Astrocyte (in vitro differentiated cells and primary cell): ENCODE results near the gene PPFIA3. TPM values are rescaled to one million over a fixed set of nuclear protein-coding genes. Genes with fewer than 3 reads are reported as not detected.

Source experiments
- DNase-seq: peaks from one replicate; pipeline ENCODE4 v3.0.0-alpha.2; 2010; ENCODE audit warnings: low read depth
- FAIRE-seq: peaks from 2 replicates; lab custom pipeline; 2011; peaks lifted over from hg19 to GRCh38; lab: Jason Lieb, UNC
- H2AFZ ChIP-seq: 2 replicates; pipeline ENCODE4 v1.6.0; 2012; ENCODE audit warnings: low read depth, low read length, inconsistent platforms
- H3K27ac ChIP-seq: 2 replicates; pipeline ENCODE4 v1.5.1; 2011; ENCODE audit warnings: low read depth, low read length, inconsistent platforms
- H3K27me3 ChIP-seq: 2 replicates; pipeline ENCODE4 v1.6.0; 2011; ENCODE audit warnings: low read length, inconsistent platforms; ENCODE audit not compliant: insufficient read depth
- H3K36me3 ChIP-seq: 2 replicates; pipeline ENCODE4 v1.5.1; 2011; ENCODE audit warnings: low read length, inconsistent platforms; ENCODE audit not compliant: insufficient read depth
- H3K4me1 ChIP-seq: 2 replicates; pipeline ENCODE4 v1.5.1; 2011; ENCODE audit warnings: low read length, inconsistent platforms; ENCODE audit not compliant: insufficient read depth
- H3K4me2 ChIP-seq: 2 replicates; pipeline ENCODE4 v1.6.0; 2012; ENCODE audit warnings: low read length, inconsistent platforms
- H3K4me3 ChIP-seq: 2 replicates; pipeline ENCODE4 v1.5.1; 2011; ENCODE audit warnings: low read depth, mild to moderate bottlenecking, low read length, inconsistent platforms; ENCODE audit not compliant: insufficient read depth
- H3K79me2 ChIP-seq: 2 replicates; pipeline ENCODE4 v1.6.0; 2012; ENCODE audit warnings: mild to moderate bottlenecking, low read length, inconsistent platforms; ENCODE audit not compliant: insufficient read depth
- H3K9ac ChIP-seq: 2 replicates; pipeline ENCODE4 v1.6.0; 2012; ENCODE audit warnings: mild to moderate bottlenecking, low read length, inconsistent platforms
- H3K9me3 ChIP-seq: 2 replicates; pipeline ENCODE4 v1.5.1; 2012; ENCODE audit warnings: low read depth, mild to moderate bottlenecking, low read length, inconsistent platforms; ENCODE audit not compliant: insufficient read depth
- H4K20me1 ChIP-seq: 2 replicates; pipeline ENCODE4 v1.6.0; 2012; ENCODE audit warnings: low read length, inconsistent platforms; ENCODE audit not compliant: insufficient read depth
- H3K27ac Mint-ChIP-seq: one replicate; pipeline ENCODE4 v1.8.0; 2021; ENCODE audit warnings: mild to moderate bottlenecking, mixed read lengths; ENCODE audit not compliant: unreplicated experiment
- H3K27me3 Mint-ChIP-seq: one replicate; pipeline ENCODE4 v1.8.0; 2021; ENCODE audit warnings: low read depth, mixed read lengths; ENCODE audit not compliant: unreplicated experiment
- H3K36me3 Mint-ChIP-seq: one replicate; pipeline ENCODE4 v1.8.0; 2021; ENCODE audit warnings: low read depth, mixed read lengths; ENCODE audit not compliant: unreplicated experiment
- H3K4me1 Mint-ChIP-seq: one replicate; pipeline ENCODE4 v1.8.0; 2021; ENCODE audit warnings: low read depth, mixed read lengths; ENCODE audit not compliant: unreplicated experiment
- H3K4me3 Mint-ChIP-seq: one replicate; pipeline ENCODE4 v1.8.0; 2021; ENCODE audit warnings: mild to moderate bottlenecking, moderate library complexity, mixed read lengths; ENCODE audit not compliant: unreplicated experiment
- H3K9me3 Mint-ChIP-seq: one replicate; pipeline ENCODE4 v1.8.0; 2021; ENCODE audit warnings: mild to moderate bottlenecking, mixed read lengths; ENCODE audit not compliant: unreplicated experiment
- EZH2 ChIP-seq: IDR thresholded peaks from 2 replicates; pipeline ENCODE4 v1.6.1; 2012; ENCODE audit warnings: mild to moderate bottlenecking, low read length, inconsistent platforms; ENCODE audit not compliant: insufficient read depth
- total RNA-seq: library from RNA; stranded (reverse); gene quantifications from 2 replicates; pipeline ENCODE4 v1.2.1, GENCODE V29; 2021
- TF ChIP-seq, protein P1 (sequence below): IDR thresholded peaks from 2 replicates; pipeline ENCODE4 v1.5.1; 2011; ENCODE audit warnings: low read depth, mild to moderate bottlenecking, inconsistent platforms, low read length, moderate library complexity; ENCODE audit not compliant: insufficient read depth

The PPFIA3 gene
- total RNA-seq, 1 donor from 2014 or later = 9.2 TPM

GRCh38 chr19:49118565-49119410 is 556 bp upstream of the PPFIA3 start, which contains the start of gene C19orf73:
TSS of gene C19orf73 (minus strand) at chr19:49119143. CDS start at chr19:49119022, 121 bp downstream.
- DNase-seq = peak; percentile 75
- no peaks in the 10 kb centered on the region for H3K9me3 ChIP-seq
- H3K9me3 Mint-ChIP-seq = no peaks in the 10 kb centered on the region
- H4K20me1 ChIP-seq = peaks cover 23% of the 10 kb centered on the region
- H3K36me3 ChIP-seq = no peaks in the 10 kb centered on the region
- peak within 1 kb of the TSS; percentile 94 for H3K4me2 ChIP-seq
- peaks cover 15% of the 10 kb centered on the region for H3K4me1 ChIP-seq
- no peaks in the 10 kb centered on the region for H3K79me2 ChIP-seq
- H3K4me3 ChIP-seq = peak within 1 kb of the TSS; percentile 72
- H3K4me1 Mint-ChIP-seq = peaks cover 8% of the 10 kb centered on the region
- peak within 1 kb of the TSS; percentile 87 for H3K4me3 Mint-ChIP-seq
- H3K27me3 Mint-ChIP-seq = peaks cover 16% of the 10 kb centered on the region
- H3K27me3 ChIP-seq = peaks cover 8% of the 10 kb centered on the region
- TF ChIP-seq, protein P1, sequence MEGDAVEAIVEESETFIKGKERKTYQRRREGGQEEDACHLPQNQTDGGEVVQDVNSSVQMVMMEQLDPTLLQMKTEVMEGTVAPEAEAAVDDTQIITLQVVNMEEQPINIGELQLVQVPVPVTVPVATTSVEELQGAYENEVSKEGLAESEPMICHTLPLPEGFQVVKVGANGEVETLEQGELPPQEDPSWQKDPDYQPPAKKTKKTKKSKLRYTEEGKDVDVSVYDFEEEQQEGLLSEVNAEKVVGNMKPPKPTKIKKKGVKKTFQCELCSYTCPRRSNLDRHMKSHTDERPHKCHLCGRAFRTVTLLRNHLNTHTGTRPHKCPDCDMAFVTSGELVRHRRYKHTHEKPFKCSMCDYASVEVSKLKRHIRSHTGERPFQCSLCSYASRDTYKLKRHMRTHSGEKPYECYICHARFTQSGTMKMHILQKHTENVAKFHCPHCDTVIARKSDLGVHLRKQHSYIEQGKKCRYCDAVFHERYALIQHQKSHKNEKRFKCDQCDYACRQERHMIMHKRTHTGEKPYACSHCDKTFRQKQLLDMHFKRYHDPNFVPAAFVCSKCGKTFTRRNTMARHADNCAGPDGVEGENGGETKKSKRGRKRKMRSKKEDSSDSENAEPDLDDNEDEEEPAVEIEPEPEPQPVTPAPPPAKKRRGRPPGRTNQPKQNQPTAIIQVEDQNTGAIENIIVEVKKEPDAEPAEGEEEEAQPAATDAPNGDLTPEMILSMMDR = no peak
- no peak for TF ChIP-seq EZH2
- peak within 1 kb of the TSS; percentile 77 for H3K27ac ChIP-seq
- peak within 1 kb of the TSS; percentile 77 for H3K27ac Mint-ChIP-seq
- peak within 1 kb of the TSS; percentile 87 for H2AFZ ChIP-seq
- FAIRE-seq = no peak
- peak within 1 kb of the TSS; percentile 83 for H3K9ac ChIP-seq
- peaks cover 7% of the 10 kb centered on the region for H3K36me3 Mint-ChIP-seq

DNA sequence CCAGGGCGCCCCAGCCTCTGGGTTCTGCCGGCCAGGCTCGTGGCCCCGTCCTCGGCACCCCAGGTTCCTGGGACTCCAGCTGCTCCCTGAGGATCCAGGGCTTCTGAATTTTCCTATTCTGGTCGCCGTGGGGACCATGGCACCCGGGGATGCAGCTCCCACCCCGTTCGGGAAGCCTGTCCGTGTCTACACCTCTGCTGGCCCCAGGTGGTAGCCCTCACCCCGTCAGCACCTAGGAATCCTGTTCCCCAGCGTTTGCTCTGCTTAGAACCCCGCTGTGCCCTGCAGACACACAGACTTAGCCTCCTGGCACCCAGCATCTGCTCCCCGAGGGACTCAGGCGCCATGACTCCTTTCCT is 960 bp downstream of the PPFIA3 start:
- H3K4me3 ChIP-seq = no peak overlapping the region
- Mint-ChIP-seq H3K27ac (peak overlapping the region; percentile 27), H3K27me3 (peaks cover 20% of the 10 kb centered on the region)

More for the DNA sequence above, 960 bp downstream of the PPFIA3 start:
- Histone ChIP-seq H3K27me3 (peaks cover 9% of the 10 kb centered on the region), H3K9me3 (no peaks in the 10 kb centered on the region), H3K79me2 (no peaks in the 10 kb centered on the region), H3K4me2 (peak overlapping the region; percentile 94), H4K20me1 (peaks cover 17% of the 10 kb centered on the region), H3K4me1 (peaks cover 12% of the 10 kb centered on the region), H3K36me3 (no peaks in the 10 kb centered on the region), H3K9ac (no peak overlapping the region), H3K27ac (no peak overlapping the region), H2AFZ (no peak overlapping the region)
- Mint-ChIP-seq H3K4me1 (peaks cover 7% of the 10 kb centered on the region), H3K4me3 (peak overlapping the region; percentile 51), H3K36me3 (peaks cover 7% of the 10 kb centered on the region), H3K9me3 (no peaks in the 10 kb centered on the region)
- no peak for TF ChIP-seq EZH2
- TF ChIP-seq, protein P1 = no peak
- DNase-seq (no peak), FAIRE-seq (no peak)
